SK-N-SH treated with all-trans-retinoic acid at 6 μM for 48 hours (cell line): ENCODE data around the gene CACNA2D3.

Experiments
- ATAC-seq: fragments of 200-7000 bp; cut with Tn5 transposase; 3 replicates; pipeline ENCODE4 v1.9.1; 2020; ENCODE audit warnings: mild to moderate bottlenecking, moderate library complexity
- ARNTL ChIP-seq: fragments of 450-650 bp; formaldehyde crosslinking; IDR thresholded peaks from 2 replicates; pipeline ENCODE4 v1.5.0; 2020; ENCODE audit warnings: low read depth, mild to moderate bottlenecking, moderate library complexity, borderline replicate concordance
- BACH2 ChIP-seq: fragments of 250-450 bp; sonication (Bioruptor Pico); IDR thresholded peaks from 2 replicates; pipeline ENCODE4 v1.9.0; 2021; ENCODE audit warnings: mild to moderate bottlenecking, borderline replicate concordance
- CREB5 ChIP-seq: fragments of 250-450 bp; sonication (Bioruptor Pico); IDR thresholded peaks from 2 replicates; pipeline ENCODE4 v1.5.1; 2020; ENCODE audit warnings: low read depth, mild to moderate bottlenecking, moderate library complexity
- CSDC2 ChIP-seq: fragments of 250-450 bp; sonication (Bioruptor Pico); IDR thresholded peaks from 2 replicates; pipeline ENCODE4 v1.5.0; 2020; ENCODE audit warnings: mild to moderate bottlenecking, moderate library complexity
- CSRNP3 ChIP-seq: fragments of 250-450 bp; sonication (Bioruptor Pico); IDR thresholded peaks from 2 replicates; pipeline ENCODE4 v1.5.1; 2021; ENCODE audit warnings: mild to moderate bottlenecking, moderate library complexity
- ESRRG ChIP-seq: fragments of 250-450 bp; sonication (Bioruptor Pico); IDR thresholded peaks from 2 replicates; pipeline ENCODE4 v1.6.1; 2021; ENCODE audit warnings: mild to moderate bottlenecking
- GLIS3 ChIP-seq: fragments of 250-450 bp; sonication (Bioruptor Pico); IDR thresholded peaks from 2 replicates; pipeline ENCODE4 v1.5.0; 2020; ENCODE audit warnings: mild to moderate bottlenecking, moderate library complexity
- ISL1 ChIP-seq: fragments of 250-450 bp; sonication (Bioruptor Pico); IDR thresholded peaks from 2 replicates; pipeline ENCODE4 v2.1.2; 2022; ENCODE audit warnings: mild to moderate bottlenecking, moderate library complexity
- OSR1 ChIP-seq: fragments of 250-450 bp; sonication (Bioruptor Pico); IDR thresholded peaks from 2 replicates; pipeline ENCODE4 v1.8.0; 2022; ENCODE audit warnings: moderate library complexity, mild to moderate bottlenecking, inconsistent platforms
- POU6F1 ChIP-seq: fragments of 250-450 bp; sonication (Bioruptor Pico); IDR thresholded peaks from 2 replicates; pipeline ENCODE4 v1.8.0; 2021; ENCODE audit warnings: low read depth, mild to moderate bottlenecking, moderate library complexity, borderline replicate concordance
- PPARA ChIP-seq: fragments of 250-450 bp; sonication (Bioruptor Pico); IDR thresholded peaks from 2 replicates; pipeline ENCODE4 v1.5.0; 2020; ENCODE audit warnings: mild to moderate bottlenecking, borderline replicate concordance
- RARB ChIP-seq: fragments of 250-450 bp; sonication (Bioruptor Pico); IDR thresholded peaks from 2 replicates; pipeline ENCODE4 v1.8.0; 2021; ENCODE audit warnings: mild to moderate bottlenecking, moderate library complexity
- TCF4 ChIP-seq: fragments of 250-450 bp; sonication (Bioruptor Pico); IDR thresholded peaks from 2 replicates; pipeline ENCODE4 v1.8.0; 2021; ENCODE audit warnings: mild to moderate bottlenecking, moderate library complexity, borderline replicate concordance
- TOX ChIP-seq: fragments of 250-450 bp; sonication (Bioruptor Pico); IDR thresholded peaks from 2 replicates; pipeline ENCODE4 v1.8.0; 2021; ENCODE audit warnings: mild to moderate bottlenecking, moderate library complexity, borderline replicate concordance
- TSHZ2 ChIP-seq: fragments of 250-450 bp; sonication (Bioruptor Pico); IDR thresholded peaks from 2 replicates; pipeline ENCODE4 v1.5.0; 2020; ENCODE audit warnings: mild to moderate bottlenecking, moderate library complexity
- ZC3H10 ChIP-seq: fragments of 250-450 bp; sonication (Bioruptor Pico); IDR thresholded peaks from 2 replicates; pipeline ENCODE4 v1.5.1; 2021; ENCODE audit warnings: mild to moderate bottlenecking, moderate library complexity
- ZFP3 ChIP-seq: fragments of 250-450 bp; sonication (Bioruptor Pico); IDR thresholded peaks from 2 replicates; pipeline ENCODE4 v1.5.0; 2020; ENCODE audit warnings: mild to moderate bottlenecking, moderate library complexity
- ZFP30 ChIP-seq: fragments of 450-650 bp; formaldehyde crosslinking; IDR thresholded peaks from 2 replicates; pipeline ENCODE4 v1.5.0; 2022; ENCODE audit warnings: mild to moderate bottlenecking, moderate library complexity
- ZNF565 ChIP-seq: fragments of 450-650 bp; formaldehyde crosslinking; conservative IDR thresholded peaks from 2 replicates; pipeline ENCODE4 v1.5.0; 2020; ENCODE audit warnings: low read depth, mild to moderate bottlenecking, moderate library complexity
- ZNF70 ChIP-seq: fragments of 450-650 bp; formaldehyde crosslinking; IDR thresholded peaks from 2 replicates; pipeline ENCODE4 v1.5.0; 2020; ENCODE audit warnings: mild to moderate bottlenecking, moderate library complexity
- ZNF8 ChIP-seq: fragments of 450-650 bp; formaldehyde crosslinking; IDR thresholded peaks from 2 replicates; pipeline ENCODE4 v1.5.0; 2020; ENCODE audit warnings: mild to moderate bottlenecking, moderate library complexity

CACNA2D3 gene

GRCh38 chr3:54761637-54762036 is 639.3 kb downstream of the CACNA2D3 start:
- TF ChIP-seq ZFP3 (CRISPR knock-in tag) (no peak), ZNF70 (no peak), ESRRG (CRISPR knock-in tag) (no peak), TCF4 (CRISPR knock-in tag) (no peak), ZFP30 (no peak), ZNF8 (CRISPR knock-in tag) (no peak), BACH2 (no peak), ISL1 (no peak), TOX (CRISPR knock-in tag) (no peak), RARB (CRISPR knock-in tag) (no peak)
- no peak for ATAC-seq

- ATAC-seq, result no peak
- no peak for TF ChIP-seq RARB (CRISPR knock-in tag)
- TF ChIP-seq OSR1 (CRISPR knock-in tag), result no peak
- no peak for TF ChIP-seq POU6F1 (CRISPR knock-in tag)
- no peak for TF ChIP-seq ARNTL (CRISPR knock-in tag)
- no peak for TF ChIP-seq CREB5 (CRISPR knock-in tag)
- TF ChIP-seq CSDC2 (CRISPR knock-in tag), result no peak
- TF ChIP-seq ZC3H10 (CRISPR knock-in tag), result no peak
- TF ChIP-seq ZFP3 (CRISPR knock-in tag), result no peak
- TF ChIP-seq ISL1, result no peak
- TF ChIP-seq GLIS3 (CRISPR knock-in tag), result no peak
- TF ChIP-seq ESRRG (CRISPR knock-in tag), result no peak
- no peak for TF ChIP-seq ZNF70
- TF ChIP-seq CSRNP3, result no peak
- no peak for TF ChIP-seq TOX (CRISPR knock-in tag)
- no peak for TF ChIP-seq ZNF565
- no peak for TF ChIP-seq PPARA
Measured at GRCh38 chr3:54764911-54765310, 642.6 kb downstream of the CACNA2D3 start.

- TF ChIP-seq ZC3H10 (CRISPR knock-in tag) (no peak), ZNF70 (no peak), TCF4 (CRISPR knock-in tag) (no peak; the same call in 1 of the 2 replicates), BACH2 (no peak), ZNF8 (CRISPR knock-in tag) (no peak), CSRNP3 (no peak), TSHZ2 (CRISPR knock-in tag) (no peak), POU6F1 (CRISPR knock-in tag) (no peak)
- no peak for ATAC-seq
Measured at GRCh38 chr3:54771050-54771449, 648.7 kb downstream of the CACNA2D3 start.
